Fibroblast of mammary gland (primary cell): ENCODE data around the gene SMIM28.

Experiments
- DNase-seq: peaks from one replicate; pipeline ENCODE4 v3.0.0-alpha.2; 2010; ENCODE audit warnings: low read depth
- H3K4me3 ChIP-seq: 2 replicates; pipeline ENCODE4 v1.5.1; 2011; ENCODE audit warnings: low read depth, mild to moderate bottlenecking, low read length, moderate library complexity; ENCODE audit not compliant: control insufficient read depth
- CTCF ChIP-seq: conservative IDR thresholded peaks from 2 replicates; pipeline ENCODE4 v1.5.1; 2011; ENCODE audit warnings: low read depth, low read length, inconsistent platforms; ENCODE audit not compliant: control insufficient read depth, insufficient read depth

SMIM28 gene

DNA sequence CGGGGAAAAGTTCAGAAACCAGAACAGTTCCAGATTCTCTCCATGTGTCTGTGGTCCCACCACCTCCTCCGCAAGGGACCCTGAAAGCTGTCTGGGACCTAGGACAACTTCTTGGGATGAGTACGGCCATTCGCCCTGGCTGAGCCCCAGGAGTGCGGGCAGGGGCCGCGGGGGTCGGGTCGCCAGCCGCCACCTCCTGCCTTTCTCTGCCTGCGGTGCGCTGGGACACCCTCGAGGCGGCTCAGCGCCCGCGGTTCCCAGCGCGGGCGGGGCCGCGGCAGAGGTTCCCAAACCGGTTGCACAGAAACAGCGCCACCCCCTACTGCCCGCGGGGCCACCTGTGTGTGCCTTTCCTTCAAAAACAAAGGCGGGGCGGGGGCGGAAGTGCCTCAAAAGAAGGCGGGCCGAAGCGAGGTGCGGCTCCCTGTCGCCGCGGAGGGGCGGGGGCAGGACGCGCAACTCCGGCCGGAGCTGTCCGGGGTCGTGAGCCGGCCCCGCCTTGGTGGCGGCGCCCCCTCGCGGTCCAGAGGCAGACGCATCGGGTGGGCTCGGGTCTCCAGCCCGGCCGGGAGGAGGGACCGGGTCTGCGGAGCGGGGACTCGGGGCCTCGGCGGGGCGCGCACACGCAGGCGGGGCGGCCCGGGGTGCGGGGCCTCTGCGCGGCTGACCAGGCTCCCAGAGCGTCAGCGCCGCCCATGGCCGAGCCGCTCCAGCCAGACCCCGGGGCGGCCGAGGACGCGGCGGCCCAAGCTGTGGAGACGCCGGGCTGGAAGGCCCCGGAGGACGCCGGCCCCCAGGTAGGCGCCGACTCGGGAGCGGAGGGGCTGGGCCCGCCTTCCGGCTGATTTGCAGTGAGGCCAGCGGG, 26.3 kb downstream of the SMIM28 start, which contains the start of gene HEBP2:
Gene HEBP2, plus strand, starts transcription at position 423 of the 865 bp plus-strand sequence. Its CDS starts 273 bp downstream, at position 696.
- peak; percentile 62 for DNase-seq
- peak within 1 kb of the TSS; percentile 79 for H3K4me3 ChIP-seq
- TF ChIP-seq CTCF, result no peak

DNA sequence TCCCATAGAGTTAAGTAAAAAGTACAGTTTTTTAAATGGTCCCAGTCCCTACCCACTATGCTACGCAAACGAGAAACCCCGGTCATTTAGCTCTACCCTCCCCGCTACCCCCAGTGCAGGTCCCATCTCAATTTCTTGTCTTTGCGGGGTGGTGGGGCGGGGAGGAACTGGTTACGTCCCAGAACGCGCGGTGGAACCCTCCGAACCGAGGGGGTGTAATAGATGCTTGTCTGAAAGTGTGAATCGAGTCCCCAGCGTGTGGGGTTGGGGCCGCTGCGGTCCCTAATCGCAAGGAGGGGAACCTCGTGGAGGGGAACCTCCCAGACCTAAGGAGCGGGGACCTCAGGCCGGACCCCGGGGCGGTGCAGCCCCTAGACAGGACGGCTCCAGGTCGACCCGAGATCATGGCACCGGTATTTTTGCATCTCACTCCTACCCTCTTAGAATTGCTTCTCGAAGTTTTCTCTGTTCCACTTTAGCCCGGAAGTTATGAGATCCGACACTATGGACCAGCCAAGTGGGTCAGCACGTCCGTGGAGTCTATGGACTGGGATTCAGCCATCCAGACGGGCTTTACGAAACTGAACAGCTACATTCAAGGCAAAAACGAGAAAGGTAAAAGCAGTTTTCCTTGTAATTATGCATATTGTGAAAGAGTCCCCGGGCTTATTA, 27.1 kb downstream of the SMIM28 start:
- no peak for TF ChIP-seq CTCF
- peak overlapping the region; percentile 79 for H3K4me3 ChIP-seq
- DNase-seq, result no peak

- no peak for TF ChIP-seq CTCF
- DNase-seq, result no peak
- H3K4me3 ChIP-seq, result no peak overlapping the region
Observed at GRCh38 chr6:138405816-138406413, 28.2 kb downstream of the SMIM28 start.

- no peak for TF ChIP-seq CTCF
- H3K4me3 ChIP-seq, result no peak overlapping the region
- DNase-seq, result no peak
Observed at GRCh38 chr6:138406443-138406842, 28.7 kb downstream of the SMIM28 start.

- TF ChIP-seq CTCF, result no peak
- DNase-seq, result peak; percentile 88
- H3K4me3 ChIP-seq, result no peak overlapping the region
Observed at GRCh38 chr6:138410048-138410735, 32.5 kb downstream of the SMIM28 start.
